GM12878 (cell line): ENCODE data around the gene COL2A1. TPM values are rescaled to one million over a fixed set of nuclear protein-coding genes. Genes with fewer than 3 reads are reported as not detected.

Experiments used
- ATAC-seq: fragments of 200-7000 bp; cut with Tn5 transposase; 3 replicates; pipeline ENCODE4 v1.9.1; 2020; ENCODE audit warnings: mild to moderate bottlenecking, moderate library complexity
- BruUV-seq: library from RNA; stranded (reverse); fragments of 400-500 nt; replicated peaks from 2 replicates; lab custom pipeline; 2021; lab: Mats Ljungman, UMichigan
- CTCF ChIA-PET: fragments of 300-600 bp; sonication (Branson Sonifier 250); formaldehyde crosslinking; extraction: SDS; loops from one replicate; lab custom pipeline; 2021; ENCODE audit warnings: inconsistent platforms; lab: Yijun Ruan, JAX
- POLR2A ChIA-PET: fragments of 350-600 bp; formaldehyde crosslinking; extraction: SDS; loops from one replicate; lab custom pipeline; 2021; ENCODE audit warnings: inconsistent platforms; lab: Charles Lee
- RAD21 ChIA-PET: fragments of 300-600 bp; sonication (Branson Sonifier 250); formaldehyde crosslinking; loops from one replicate; lab custom pipeline; 2023; ENCODE audit warnings: antibody characterized with exemption; ENCODE audit not compliant: unreplicated experiment; lab: Charles Lee
- SMC1A ChIA-PET: fragments of 300-600 bp; sonication (Branson Sonifier 250); formaldehyde crosslinking; loops from one replicate; lab custom pipeline; 2023; ENCODE audit not compliant: unreplicated experiment, uncharacterized antibody; lab: Charles Lee
- DNase-seq: peaks from one replicate; pipeline ENCODE4 v3.0.0-alpha.2; 2011; ENCODE audit warnings: low read depth, low spot score
- FAIRE-seq: peaks from 3 replicates; lab custom pipeline; 2011; peaks lifted over from hg19 to GRCh38; lab: Jason Lieb, UNC
- H2AFZ ChIP-seq: 2 replicates; pipeline ENCODE4 v1.6.0; 2011; ENCODE audit warnings: low read depth, low read length, control low read depth; ENCODE audit not compliant: control insufficient read depth
- H3K27ac ChIP-seq: 2 replicates; pipeline ENCODE4 v1.5.1; 2011; ENCODE audit warnings: control low read depth; ENCODE audit not compliant: control insufficient read depth, insufficient read depth
- H3K27me3 ChIP-seq, 2 experiments: replicated peaks in 1 of 2; 2 replicates each; pipeline versions ENCODE4 v1.6.0 to v1.6.1; 2011; ENCODE audit warnings: low read length in 1 of 2; ENCODE audit not compliant: control insufficient read depth in 2 of 2, insufficient read depth in 2 of 2
- H3K36me3 ChIP-seq, 2 experiments: 2 replicates each; pipeline ENCODE4 v1.5.1; 2011; ENCODE audit warnings: low read length in 1 of 2; ENCODE audit not compliant: control insufficient read depth in 2 of 2, insufficient read depth in 2 of 2
- H3K4me1 ChIP-seq: 2 replicates; pipeline ENCODE4 v1.6.1; 2011; ENCODE audit warnings: mild to moderate bottlenecking, low read length, moderate library complexity, mixed read lengths; ENCODE audit not compliant: control insufficient read depth, insufficient read depth
- H3K4me2 ChIP-seq: 2 replicates; pipeline ENCODE4 v1.6.0; 2011; ENCODE audit warnings: control low read depth; ENCODE audit not compliant: control insufficient read depth, insufficient read depth
- H3K4me3 ChIP-seq: fragments of 200-600 bp; sonication (generic); 2 replicates; pipeline ENCODE4 v1.5.1; 2016
- H3K79me2 ChIP-seq: 2 replicates; pipeline ENCODE4 v1.6.0; 2011; ENCODE audit warnings: low read length; ENCODE audit not compliant: control insufficient read depth, insufficient read depth
- H3K9ac ChIP-seq: 2 replicates; pipeline ENCODE4 v1.8.0; 2011; ENCODE audit warnings: low read length, control low read depth, mixed read lengths; ENCODE audit not compliant: control insufficient read depth, insufficient read depth
- H3K9me3 ChIP-seq: replicated peaks from 3 replicates; pipeline ENCODE4 v1.5.1; 2011; ENCODE audit warnings: mild to moderate bottlenecking, low read length; ENCODE audit not compliant: control insufficient read depth, insufficient read depth
- H4K20me1 ChIP-seq: 2 replicates; pipeline ENCODE4 v1.6.0; 2011; ENCODE audit not compliant: control insufficient read depth, insufficient read depth
- ATF7 ChIP-seq: fragments of 450-650 bp; IDR thresholded peaks from 2 replicates; pipeline ENCODE4 v1.6.1; 2016; ENCODE audit warnings: low read depth, mild to moderate bottlenecking
- BHLHE40 ChIP-seq, 2 experiments: fragments of 450-650 bp in 1 of 2; IDR thresholded peaks; 2 replicates each; pipeline ENCODE4 v1.6.1; 2011 to 2017; ENCODE audit warnings: low read depth in 2 of 2, borderline replicate concordance in 1 of 2, improper control_type of control experiment in 1 of 2, low read length in 1 of 2, mild to moderate bottlenecking in 1 of 2
- EP300 ChIP-seq, 2 experiments: fragments of 150-350 bp in 1 of 2; IDR thresholded peaks; 2 replicates each; pipeline ENCODE4 v1.6.1; 2011 to 2012; ENCODE audit warnings: low read depth in 2 of 2, low read length in 2 of 2, borderline replicate concordance in 1 of 2, improper control_type of control experiment in 1 of 2, inconsistent platforms in 1 of 2; ENCODE audit not compliant: control insufficient read depth in 1 of 2
- FOXK2 ChIP-seq: fragments of 450-650 bp; IDR thresholded peaks from 2 replicates; pipeline ENCODE4 v1.6.1; 2017; ENCODE audit warnings: mild to moderate bottlenecking, moderate library complexity
- NRF1 ChIP-seq: conservative IDR thresholded peaks from 2 replicates; pipeline ENCODE4 v1.6.1; 2011; ENCODE audit warnings: mild to moderate bottlenecking, low read depth, low read length, improper control_type of control experiment
- PAX5 ChIP-seq: IDR thresholded peaks from 2 replicates; pipeline ENCODE4 v1.6.1; 2011; ENCODE audit warnings: low read depth, low read length, borderline replicate concordance
- PML ChIP-seq: IDR thresholded peaks from 2 replicates; pipeline ENCODE4 v1.6.1; 2012; ENCODE audit warnings: low read length, inconsistent platforms
- POLR2A ChIP-seq: IDR thresholded peaks from 2 replicates; pipeline ENCODE4 v1.6.1; 2011; ENCODE audit warnings: low read depth, mild to moderate bottlenecking, low read length
- RAD51 ChIP-seq: fragments of 450-650 bp; IDR thresholded peaks from 2 replicates; pipeline ENCODE4 v1.6.1; 2016; ENCODE audit warnings: moderate library complexity, mild to moderate bottlenecking, inconsistent platforms
- RBBP5 ChIP-seq: fragments of 200-600 bp; sonication (generic); conservative IDR thresholded peaks from 2 replicates; pipeline ENCODE4 v1.6.1; 2016
- SMAD1 ChIP-seq: fragments of 450-650 bp; IDR thresholded peaks from 2 replicates; pipeline ENCODE4 v1.6.1; 2018; ENCODE audit warnings: mild to moderate bottlenecking, low read depth; ENCODE audit not compliant: partially characterized antibody
- SRF ChIP-seq, 2 experiments: IDR thresholded peaks; 2 replicates each; pipeline ENCODE4 v1.6.1; 2011; ENCODE audit warnings: low read depth in 2 of 2, low read length in 2 of 2, mild to moderate bottlenecking in 1 of 2, moderate library complexity in 1 of 2
- TCF3 ChIP-seq: IDR thresholded peaks from 2 replicates; pipeline ENCODE4 v1.6.1; 2012; ENCODE audit warnings: low read depth, mild to moderate bottlenecking, low read length, borderline replicate concordance; ENCODE audit not compliant: insufficient read depth
- ZNF274 ChIP-seq: IDR thresholded peaks from one replicate; pipeline ENCODE4 v1.8.0; 2011; ENCODE audit not compliant: insufficient read length, insufficient read depth
- WGBS: methylation state at CpG from one replicate; pipeline ENCODE4 v1.1.6; 2016; ENCODE audit warnings: low lambda C conversion rate; ENCODE audit not compliant: insufficient replicate concordance, insufficient coverage; ENCODE audit errors: missing lambda C conversion rate; 5-methylcytosine and 5-hydroxymethylcytosine counted together
- in situ Hi-C: fragments of 300-500 bp; cut with MboI; formaldehyde crosslinking; loops from 9 replicates; pipeline ENCODE4 v1.14.3; 2018; ENCODE audit warnings: mixed read lengths
- intact Hi-C: fragments of 100-400 bp; cut with micrococcal nuclease; formaldehyde crosslinking; loops from one replicate; pipeline ENCODE4 v1.14.2; 2022; ENCODE audit not compliant: unreplicated experiment
- polyA plus RNA-seq, 11 experiments: library from polyadenylated mRNA; depleted of rRNA in 4 of 11; unstranded in 6 of 11; stranded (reverse) in 5 of 11; fragments of >200 nt; fragmentation: Nextera tagmentation in 4 of 11; fragmentation: Illumina TruSeq in 1 of 11; extraction: Ambion mirVana in 4 of 11; extraction: Trizol in 1 of 11; gene quantifications; 1 replicate in 1 of 11; 2 replicates in 10 of 11; pipeline versions ENCODE4 v1.2.1 to v1.2.3, GENCODE V29; 2011 to 2016; ENCODE audit warnings: inconsistent platforms in 2 of 11, missing spikeins in 2 of 11, low read depth in 1 of 11
- total RNA-seq, 4 experiments: library from RNA; depleted of rRNA in 3 of 4; stranded (reverse); fragments of >200 nt in 3 of 4; fragmentation: Illumina TruSeq in 1 of 4; extraction: Trizol in 1 of 4; gene quantifications; 2 replicates each; pipeline versions ENCODE4 v1.2.1 to v1.2.3, GENCODE V29; 2013 to 2021
- TF ChIP-seq, protein P1 (sequence below): IDR thresholded peaks from 2 replicates; pipeline ENCODE4 v1.6.1; 2012; ENCODE audit warnings: low read depth, low read length, improper control_type of control experiment
- TF ChIP-seq, protein P2 (sequence below): IDR thresholded peaks from 2 replicates; pipeline ENCODE4 v1.6.1; 2012; ENCODE audit warnings: mild to moderate bottlenecking, low read depth, low read length
- TF ChIP-seq, protein P3 (sequence below): IDR thresholded peaks from 2 replicates; pipeline ENCODE4 v1.6.1; 2011; ENCODE audit warnings: low read depth, mild to moderate bottlenecking, low read length, moderate library complexity, borderline replicate concordance; ENCODE audit errors: extremely low read depth

COL2A1 gene
- total and polyA plus RNA-seq, 10 of the 15 experiments (the other 5 are each of a cell fraction or from before 2014, with no cell fraction given): 0.06 to 0.67 (median 0.19) TPM; not detected in 1

DNA sequence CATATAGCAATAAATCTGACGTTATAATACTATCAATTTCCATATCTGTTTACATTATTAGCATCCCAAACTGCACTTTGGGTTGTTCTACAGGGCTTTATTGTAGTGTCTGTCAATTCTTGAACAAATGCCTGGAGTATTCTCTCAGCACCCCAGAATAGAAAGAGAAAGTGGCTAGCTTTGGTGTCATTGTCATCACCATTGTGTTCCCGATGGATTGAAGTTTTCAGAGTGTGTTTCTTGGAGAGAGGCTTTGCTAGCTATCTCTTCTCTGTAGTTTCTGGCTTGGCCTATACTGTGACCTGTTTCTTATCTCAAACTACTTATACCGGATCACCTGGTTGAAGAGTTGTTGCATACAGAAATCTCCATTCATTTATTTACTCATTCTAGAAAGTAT lies 34.4 kb downstream of the COL2A1 start:
- POLR2A ChIA-PET: no interaction called here
- no peaks in the 10 kb centered on the region; the same call in 1 of the 2 replicates for H4K20me1 ChIP-seq
- TF ChIP-seq TCF3 (no peak), BHLHE40 (IDR thresholded peaks at IDR 0.05; ENCODE audit: borderline replicate concordance in 1 of 2, low read depth in 2 of 2, low read length in 1 of 2) (no peak), EP300 (IDR thresholded peaks at IDR 0.05; ENCODE audit: borderline replicate concordance in 1 of 2, control insufficient read depth in 1 of 2, low read depth in 2 of 2, low read length in 2 of 2) (no peak), SRF (IDR thresholded peaks at IDR 0.05; ENCODE audit: low read depth in 2 of 2, low read length in 2 of 2) (no peak), ZNF274 (no peak), SMAD1 (no peak), RBBP5 (no peak), POLR2A (no peak), PML (no peak), FOXK2 (no peak), RAD51 (no peak), PAX5 (no peak), NRF1 (no peak), ATF7 (no peak)
- TF ChIP-seq, protein P1, sequence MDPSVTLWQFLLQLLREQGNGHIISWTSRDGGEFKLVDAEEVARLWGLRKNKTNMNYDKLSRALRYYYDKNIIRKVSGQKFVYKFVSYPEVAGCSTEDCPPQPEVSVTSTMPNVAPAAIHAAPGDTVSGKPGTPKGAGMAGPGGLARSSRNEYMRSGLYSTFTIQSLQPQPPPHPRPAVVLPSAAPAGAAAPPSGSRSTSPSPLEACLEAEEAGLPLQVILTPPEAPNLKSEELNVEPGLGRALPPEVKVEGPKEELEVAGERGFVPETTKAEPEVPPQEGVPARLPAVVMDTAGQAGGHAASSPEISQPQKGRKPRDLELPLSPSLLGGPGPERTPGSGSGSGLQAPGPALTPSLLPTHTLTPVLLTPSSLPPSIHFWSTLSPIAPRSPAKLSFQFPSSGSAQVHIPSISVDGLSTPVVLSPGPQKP: no peak
- TF ChIP-seq, protein P2, sequence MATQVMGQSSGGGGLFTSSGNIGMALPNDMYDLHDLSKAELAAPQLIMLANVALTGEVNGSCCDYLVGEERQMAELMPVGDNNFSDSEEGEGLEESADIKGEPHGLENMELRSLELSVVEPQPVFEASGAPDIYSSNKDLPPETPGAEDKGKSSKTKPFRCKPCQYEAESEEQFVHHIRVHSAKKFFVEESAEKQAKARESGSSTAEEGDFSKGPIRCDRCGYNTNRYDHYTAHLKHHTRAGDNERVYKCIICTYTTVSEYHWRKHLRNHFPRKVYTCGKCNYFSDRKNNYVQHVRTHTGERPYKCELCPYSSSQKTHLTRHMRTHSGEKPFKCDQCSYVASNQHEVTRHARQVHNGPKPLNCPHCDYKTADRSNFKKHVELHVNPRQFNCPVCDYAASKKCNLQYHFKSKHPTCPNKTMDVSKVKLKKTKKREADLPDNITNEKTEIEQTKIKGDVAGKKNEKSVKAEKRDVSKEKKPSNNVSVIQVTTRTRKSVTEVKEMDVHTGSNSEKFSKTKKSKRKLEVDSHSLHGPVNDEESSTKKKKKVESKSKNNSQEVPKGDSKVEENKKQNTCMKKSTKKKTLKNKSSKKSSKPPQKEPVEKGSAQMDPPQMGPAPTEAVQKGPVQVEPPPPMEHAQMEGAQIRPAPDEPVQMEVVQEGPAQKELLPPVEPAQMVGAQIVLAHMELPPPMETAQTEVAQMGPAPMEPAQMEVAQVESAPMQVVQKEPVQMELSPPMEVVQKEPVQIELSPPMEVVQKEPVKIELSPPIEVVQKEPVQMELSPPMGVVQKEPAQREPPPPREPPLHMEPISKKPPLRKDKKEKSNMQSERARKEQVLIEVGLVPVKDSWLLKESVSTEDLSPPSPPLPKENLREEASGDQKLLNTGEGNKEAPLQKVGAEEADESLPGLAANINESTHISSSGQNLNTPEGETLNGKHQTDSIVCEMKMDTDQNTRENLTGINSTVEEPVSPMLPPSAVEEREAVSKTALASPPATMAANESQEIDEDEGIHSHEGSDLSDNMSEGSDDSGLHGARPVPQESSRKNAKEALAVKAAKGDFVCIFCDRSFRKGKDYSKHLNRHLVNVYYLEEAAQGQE: no peak
- TF ChIP-seq, protein P3, sequence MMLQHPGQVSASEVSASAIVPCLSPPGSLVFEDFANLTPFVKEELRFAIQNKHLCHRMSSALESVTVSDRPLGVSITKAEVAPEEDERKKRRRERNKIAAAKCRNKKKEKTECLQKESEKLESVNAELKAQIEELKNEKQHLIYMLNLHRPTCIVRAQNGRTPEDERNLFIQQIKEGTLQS: no peak
- no peak overlapping the region for H3K27ac ChIP-seq
- no peak overlapping the region for H3K4me2 ChIP-seq
- H2AFZ ChIP-seq: no peak overlapping the region
- H3K79me2 ChIP-seq: no peaks in the 10 kb centered on the region
- no peak overlapping the region for H3K9ac ChIP-seq
- CTCF ChIA-PET: interaction anchor here (0.9 to 1.7 kb wide), 4 partner anchors 9 to 190 kb away, joined by 3 to 5 read pairs (median 4); partner anchors contain the start of gene ASB8
- H3K36me3 ChIP-seq: peaks cover 0 to 12% of the 10 kb centered on the region in 2 experiments; a peak in 2 of 4 replicates
- no TSS peak for BruUV-seq
- no peaks in the 10 kb centered on the region for H3K27me3 ChIP-seq
- H3K4me1 ChIP-seq: no peaks in the 10 kb centered on the region
- ATAC-seq (no peak), FAIRE-seq (no peak), DNase-seq (no peak)
- no peak overlapping the region for H3K4me3 ChIP-seq
- intact Hi-C loops (no loop called here), in situ Hi-C loops (loop anchor here (5.0 kb wide), 1 partner anchor 192 kb away; no protein-coding TSS in a partner anchor)
- RAD21 ChIA-PET: no interaction called here
- H3K9me3 ChIP-seq: no peaks in the 10 kb centered on the region
- SMC1A ChIA-PET: interaction anchor here (0.6 kb wide), 1 partner anchor 126 kb away, joined by 4 read pairs; no protein-coding TSS in a partner anchor
- WGBS: 79% methylated on average over 3 of the region's 3 CpGs
